ENCODE data around the gene ABITRAM. TPM values are rescaled to one million over a fixed set of nuclear protein-coding genes. Genes with fewer than 3 reads are reported as not detected.

ABITRAM gene
- total RNA-seq, 2 experiments from 2014 or later = 7.0 to 14.6 TPM

GRCh38 chr9:108900176-108900575 lies 34.0 kb upstream of the ABITRAM start:
- peaks cover 97% of the 10 kb centered on the region for H3K36me3 ChIP-seq (ENCODE audit: insufficient read depth, low read length)
- intact Hi-C loops (cut with micrococcal nuclease; ENCODE audit: unreplicated experiment) = no loop called here

GRCh38 chr9:108903420-108904103 lies 30.6 kb upstream of the ABITRAM start:
- H2AFZ ChIP-seq (ENCODE audit: low read length) = no peak overlapping the region
- no peaks in the 10 kb centered on the region for H3K9me2 ChIP-seq (ENCODE audit: insufficient read depth, low read length)
- no peak overlapping the region for H3K4me2 ChIP-seq (ENCODE audit: low read length)
- no peaks in the 10 kb centered on the region for H3K4me1 ChIP-seq (ENCODE audit: insufficient read depth, low read length, poor library complexity, severe bottlenecking)
- no peak overlapping the region for H3K27ac ChIP-seq (ENCODE audit: low read depth, low read length, poor library complexity, severe bottlenecking)
- BruUV-seq (replicated peaks) = no TSS peak
- H4K20me1 ChIP-seq (ENCODE audit: insufficient read depth, low read length) = no peaks in the 10 kb centered on the region
- POLR2A ChIA-PET = no interaction called here
- no peaks in the 10 kb centered on the region for H3K79me2 ChIP-seq (ENCODE audit: insufficient read depth, low read depth, low read length)
- H3K36me3 ChIP-seq (ENCODE audit: insufficient read depth, low read length) = peaks cover 95% of the 10 kb centered on the region
- CTCF ChIA-PET (ENCODE audit: unreplicated experiment) = no interaction called here
- H3K9me3 ChIP-seq (ENCODE audit: low read length) = no peaks in the 10 kb centered on the region
- no peak for DNase-seq (ENCODE audit: low spot score)
- no peak overlapping the region for H3K4me3 ChIP-seq (ENCODE audit: low read depth, low read length, poor library complexity, severe bottlenecking)
- TF ChIP-seq CTCF (conservative IDR thresholded peaks at IDR 0.05; ENCODE audit: low read length) (no peak), EZH2phosphoT487 (IDR thresholded peaks at IDR 0.05; ENCODE audit: borderline replicate concordance, low read depth, low read length) (no peak)
- intact Hi-C loops (cut with micrococcal nuclease; ENCODE audit: unreplicated experiment) = no loop called here

More at GRCh38 chr9:108900176-108900575, 34.0 kb upstream of the ABITRAM start:
- Histone ChIP-seq H4K20me1 (ENCODE audit: insufficient read depth, low read length) (no peaks in the 10 kb centered on the region), H3K27ac (ENCODE audit: low read depth, low read length, poor library complexity, severe bottlenecking) (no peak overlapping the region), H3K9me2 (ENCODE audit: insufficient read depth, low read length) (no peaks in the 10 kb centered on the region), H3K79me2 (ENCODE audit: insufficient read depth, low read depth, low read length) (no peaks in the 10 kb centered on the region), H3K9me3 (ENCODE audit: low read length) (no peaks in the 10 kb centered on the region), H3K4me2 (ENCODE audit: low read length) (no peak overlapping the region), H3K4me3 (ENCODE audit: low read depth, low read length, poor library complexity, severe bottlenecking) (no peak overlapping the region), H3K4me1 (ENCODE audit: insufficient read depth, low read length, poor library complexity, severe bottlenecking) (no peaks in the 10 kb centered on the region), H2AFZ (ENCODE audit: low read length) (no peak overlapping the region)
- CTCF ChIA-PET (ENCODE audit: unreplicated experiment) = no interaction called here
- TF ChIP-seq EZH2phosphoT487 (IDR thresholded peaks at IDR 0.05; ENCODE audit: borderline replicate concordance, low read depth, low read length) (no peak), CTCF (conservative IDR thresholded peaks at IDR 0.05; ENCODE audit: low read length) (no peak)
- DNase-seq (ENCODE audit: low spot score) = no peak
- no TSS peak for BruUV-seq (replicated peaks)
- POLR2A ChIA-PET = no interaction called here

- no peak for DNase-seq (ENCODE audit: low spot score)
- ChIA-PET POLR2A (no interaction called here), CTCF (ENCODE audit: unreplicated experiment) (no interaction called here)
- intact Hi-C loops (cut with micrococcal nuclease; ENCODE audit: unreplicated experiment) = no loop called here
- Histone ChIP-seq H4K20me1 (ENCODE audit: insufficient read depth, low read length) (no peaks in the 10 kb centered on the region), H3K36me3 (ENCODE audit: insufficient read depth, low read length) (peaks cover 95% of the 10 kb centered on the region), H3K9me3 (ENCODE audit: low read length) (no peaks in the 10 kb centered on the region), H3K4me1 (ENCODE audit: insufficient read depth, low read length, poor library complexity, severe bottlenecking) (no peaks in the 10 kb centered on the region), H2AFZ (ENCODE audit: low read length) (no peak overlapping the region), H3K27ac (ENCODE audit: low read depth, low read length, poor library complexity, severe bottlenecking) (no peak overlapping the region), H3K4me3 (ENCODE audit: low read depth, low read length, poor library complexity, severe bottlenecking) (no peak overlapping the region), H3K4me2 (ENCODE audit: low read length) (no peak overlapping the region), H3K9me2 (ENCODE audit: insufficient read depth, low read length) (no peaks in the 10 kb centered on the region), H3K79me2 (ENCODE audit: insufficient read depth, low read depth, low read length) (no peaks in the 10 kb centered on the region)
- BruUV-seq (replicated peaks) = no TSS peak
- TF ChIP-seq EZH2phosphoT487 (IDR thresholded peaks at IDR 0.05; ENCODE audit: borderline replicate concordance, low read depth, low read length) (no peak), CTCF (conservative IDR thresholded peaks at IDR 0.05; ENCODE audit: low read length) (no peak)
These were observed 30.0 kb upstream of the ABITRAM start for GRCh38 chr9:108904161-108904560.
